Stimulated activated CD8-positive, alpha-beta memory T cell treated with anti-CD3 and anti-CD28 coated beads, Interleukin-4, amount 100 ng/mL, for 1 hour (primary cell): Measurements from ENCODE around the gene PAK1IP1.
"Not testable (repeated sequence)": the region's sequence is repeated elsewhere in the genome, so short reads cannot be mapped to it uniquely, and the experiment has no call there.

Experiments used
- DNase-seq, 2 donors: peaks; one replicate each; pipeline ENCODE4 v3.0.0-alpha.2; 2020; ENCODE audit warnings: low read depth in 2 of 2, low spot score in 1 of 2

PAK1IP1 gene

DNA sequence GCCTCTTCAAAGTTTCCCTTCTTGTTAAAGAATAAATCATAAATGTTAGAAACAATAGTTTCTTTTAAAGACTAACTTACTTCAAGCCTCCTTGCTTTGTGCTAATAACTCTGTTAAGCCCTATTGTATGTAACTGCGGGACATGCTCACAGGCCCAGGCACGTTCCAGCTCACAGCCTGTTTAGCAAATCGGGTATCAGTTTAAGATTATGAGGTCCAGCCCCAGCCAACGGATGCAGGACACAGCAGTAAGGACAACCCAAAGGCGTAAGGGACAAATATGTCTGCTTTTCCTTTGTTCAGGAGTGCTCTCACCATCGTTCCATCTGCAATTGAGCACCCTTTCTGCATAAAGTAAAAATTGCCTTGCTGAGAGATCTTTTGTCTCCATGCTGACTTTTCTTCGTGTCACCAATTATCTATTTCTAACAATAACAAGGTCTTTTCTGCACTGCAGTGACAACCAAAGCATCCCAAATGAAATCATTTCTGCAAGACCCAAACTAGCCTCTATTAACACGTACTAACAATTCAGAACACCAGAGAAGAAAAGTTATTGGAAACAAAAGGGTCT is 1.7 kb upstream of the PAK1IP1 start:
- no peak for DNase-seq

DNA sequence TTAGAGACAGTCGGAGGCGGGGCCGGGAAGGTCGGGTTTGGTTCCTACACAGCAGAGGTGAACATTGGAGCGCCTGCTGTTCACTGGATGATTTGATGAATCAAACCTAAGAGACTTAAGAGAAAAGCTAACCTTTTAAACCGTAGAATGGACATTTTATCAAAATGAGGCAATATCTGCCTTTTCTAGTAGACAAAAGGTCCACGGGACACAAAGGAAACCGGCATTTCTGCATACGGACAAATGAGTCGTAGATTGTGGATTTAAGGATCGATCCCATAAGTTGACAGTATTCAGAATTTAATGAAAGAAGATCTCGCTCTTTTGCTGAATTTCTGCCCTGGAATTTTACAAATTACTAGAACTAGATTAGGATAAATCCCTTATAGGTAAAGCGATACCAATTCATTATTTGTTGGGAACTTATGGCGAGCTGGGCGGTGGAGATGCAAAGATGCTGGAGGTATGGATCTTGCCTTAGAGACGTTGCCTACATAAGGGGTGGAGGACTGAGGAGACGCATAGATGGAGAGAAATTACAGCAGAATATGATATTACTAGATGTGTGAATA is 400 bp downstream of the PAK1IP1 start:
- DNase-seq = no peak

DNA sequence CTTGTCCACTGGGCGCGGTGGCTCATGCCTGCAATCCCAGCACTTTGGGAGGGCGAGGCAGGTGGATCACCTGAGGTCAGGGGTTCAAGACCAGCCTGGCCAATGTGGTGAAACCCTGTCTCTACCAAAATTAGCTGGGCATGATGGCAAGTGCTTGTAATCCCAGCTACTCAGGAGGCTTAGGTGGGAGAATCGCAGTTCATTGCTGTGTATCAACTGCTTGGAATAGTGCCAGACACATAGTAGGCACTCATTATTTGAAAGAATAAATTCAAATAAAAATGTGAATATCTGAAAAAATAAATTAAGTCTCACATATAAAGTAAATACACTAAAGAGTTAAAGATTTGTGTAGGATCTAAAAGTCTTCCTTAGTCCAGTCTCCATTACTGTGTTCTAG is 1.9 kb downstream of the PAK1IP1 start:
- DNase-seq = no peak

DNA sequence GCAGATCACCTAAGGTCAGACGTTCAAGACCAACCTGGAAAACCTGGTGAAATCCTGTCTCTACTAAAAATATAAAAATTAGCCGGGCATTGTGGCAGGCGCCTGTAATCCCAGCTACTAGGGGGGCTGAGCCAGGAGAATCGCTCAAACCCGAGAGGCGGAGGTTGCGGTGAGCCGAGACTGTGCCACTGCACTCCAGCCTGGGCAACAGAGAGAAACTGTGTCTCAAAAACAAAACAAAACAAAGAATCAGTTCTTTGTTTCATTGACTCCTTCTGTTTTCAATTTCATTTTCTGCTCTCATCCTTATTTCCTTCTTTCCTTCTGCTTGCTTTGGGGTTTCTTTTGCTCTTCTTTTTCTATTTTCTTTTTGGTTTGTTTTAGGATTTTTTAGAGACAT is 19.2 kb downstream of the PAK1IP1 start:
- no peak for DNase-seq

DNA sequence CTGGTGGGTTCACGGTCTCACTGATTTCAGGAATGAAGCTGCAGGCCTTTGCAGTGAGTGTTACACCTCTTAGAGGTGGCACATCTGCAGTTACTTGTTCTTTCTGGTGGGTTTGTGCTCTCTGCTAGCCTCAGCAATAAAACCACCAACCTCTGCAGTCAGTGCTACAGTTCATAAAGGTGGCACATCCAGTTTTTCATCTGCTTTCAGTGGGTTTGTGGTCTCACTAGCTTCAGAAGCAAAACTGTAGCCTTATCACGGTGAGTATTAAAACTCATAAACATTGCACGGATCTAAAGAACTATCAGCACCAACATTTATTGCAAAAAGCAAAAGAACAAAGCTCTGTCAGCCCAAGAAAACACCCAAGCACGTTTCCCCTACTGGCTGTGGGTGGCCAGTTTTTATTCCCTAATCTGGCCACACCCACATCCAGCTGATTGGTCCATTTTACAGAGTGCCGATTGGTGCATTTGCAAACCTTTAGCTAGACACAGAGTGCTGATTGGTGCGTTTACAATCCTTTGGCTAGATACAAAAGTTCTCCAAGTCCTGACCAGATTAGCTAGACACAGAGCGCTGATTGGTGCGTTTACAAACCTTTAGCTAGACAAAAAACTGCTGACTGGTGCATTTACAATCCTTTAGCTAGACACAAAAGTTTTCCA is 24.7 kb downstream of the PAK1IP1 start:
- DNase-seq = no peak

DNA sequence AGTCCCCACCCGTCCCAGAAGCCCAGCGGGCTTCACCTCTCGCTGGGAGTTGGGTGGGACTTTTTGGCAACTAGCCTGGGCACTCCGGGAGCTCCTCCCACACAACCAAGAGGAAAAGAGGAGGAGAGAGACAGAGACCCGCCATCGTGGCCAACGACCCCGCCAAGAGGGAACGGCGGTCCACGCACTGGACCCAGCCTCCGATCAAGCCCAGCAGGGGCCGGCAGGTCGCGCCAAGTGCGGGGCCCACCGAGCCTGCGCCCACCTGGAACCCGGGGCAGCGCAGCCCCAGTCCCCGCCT is 25.1 kb downstream of the PAK1IP1 start:
- DNase-seq = no peak

DNA sequence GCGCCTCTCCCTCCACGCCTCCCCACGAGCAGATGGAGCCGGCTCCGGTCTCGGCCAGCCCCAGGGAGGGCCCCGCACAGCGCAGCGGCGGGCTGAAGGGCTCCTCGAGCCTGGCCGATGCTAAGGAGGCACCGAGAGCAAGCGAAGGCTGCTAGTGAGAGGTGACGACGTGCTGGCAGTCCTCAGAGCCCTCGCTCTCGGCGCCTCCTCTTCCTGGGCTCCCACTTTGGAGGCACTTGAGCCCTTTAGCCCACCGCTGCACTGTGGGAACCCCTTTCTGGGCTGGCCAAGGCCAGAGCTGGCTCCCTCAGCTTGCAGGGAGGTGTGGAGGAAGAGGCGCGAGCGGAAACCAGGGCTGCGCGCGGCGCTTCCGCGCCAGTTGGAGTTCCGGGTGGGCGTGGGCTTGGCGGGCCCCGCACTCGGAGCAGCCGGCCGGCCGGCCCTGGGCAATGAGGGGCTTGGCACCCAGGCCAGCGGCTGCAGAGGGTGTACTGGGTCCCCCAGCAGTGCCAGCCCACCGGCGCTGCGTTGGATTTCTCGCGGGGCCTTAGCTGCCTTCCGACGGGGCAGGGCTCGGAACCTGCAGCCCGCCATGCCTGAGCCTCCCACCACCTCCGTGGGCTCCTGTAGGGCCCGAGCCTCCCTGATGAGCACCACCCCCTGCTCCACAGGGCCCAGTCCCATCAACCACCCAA is 25.6 kb downstream of the PAK1IP1 start:
- no peak for DNase-seq

DNA sequence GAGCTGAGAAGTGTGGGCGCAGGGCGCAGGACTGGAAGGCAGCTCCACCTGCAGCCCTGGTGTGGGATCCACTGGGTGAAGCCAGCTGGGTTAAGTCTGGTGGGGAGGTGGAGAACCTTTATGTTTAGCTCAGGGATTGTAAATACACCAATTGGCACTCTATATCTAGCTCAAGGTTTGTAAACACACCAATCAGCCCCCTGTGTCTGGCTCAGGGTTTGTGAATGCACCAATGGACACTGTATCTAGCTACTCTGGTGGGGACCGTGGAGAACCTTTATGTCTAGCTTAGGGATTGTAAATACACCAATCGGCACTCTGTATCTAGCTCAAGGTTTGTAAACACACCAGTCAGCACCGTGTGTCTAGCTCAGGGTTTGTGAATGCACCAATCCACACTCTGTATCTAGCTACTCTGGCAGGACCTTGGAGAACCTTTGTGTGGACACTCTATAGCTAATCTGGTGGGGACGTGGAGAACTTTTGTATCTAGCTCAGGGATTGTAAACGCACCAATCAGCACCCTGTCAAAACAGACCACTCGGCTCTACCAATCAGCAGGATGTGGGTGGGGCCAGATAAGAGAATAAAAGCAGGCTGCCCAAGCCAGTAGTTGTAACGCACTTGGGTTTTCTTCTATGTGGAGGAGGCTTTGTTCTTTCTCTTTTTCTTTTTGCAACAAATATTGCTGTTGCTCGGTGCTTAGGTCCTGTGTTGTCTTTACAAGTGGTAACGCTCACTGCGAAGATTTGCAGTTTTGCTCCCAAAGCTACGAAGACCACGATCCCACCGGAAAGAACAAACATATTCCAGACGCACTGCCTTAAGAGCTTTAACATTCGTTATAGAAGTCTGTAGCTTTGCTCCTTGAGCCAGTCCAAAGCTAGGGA is 26.4 kb downstream of the PAK1IP1 start:
- DNase-seq = not testable (repeated sequence)

DNA sequence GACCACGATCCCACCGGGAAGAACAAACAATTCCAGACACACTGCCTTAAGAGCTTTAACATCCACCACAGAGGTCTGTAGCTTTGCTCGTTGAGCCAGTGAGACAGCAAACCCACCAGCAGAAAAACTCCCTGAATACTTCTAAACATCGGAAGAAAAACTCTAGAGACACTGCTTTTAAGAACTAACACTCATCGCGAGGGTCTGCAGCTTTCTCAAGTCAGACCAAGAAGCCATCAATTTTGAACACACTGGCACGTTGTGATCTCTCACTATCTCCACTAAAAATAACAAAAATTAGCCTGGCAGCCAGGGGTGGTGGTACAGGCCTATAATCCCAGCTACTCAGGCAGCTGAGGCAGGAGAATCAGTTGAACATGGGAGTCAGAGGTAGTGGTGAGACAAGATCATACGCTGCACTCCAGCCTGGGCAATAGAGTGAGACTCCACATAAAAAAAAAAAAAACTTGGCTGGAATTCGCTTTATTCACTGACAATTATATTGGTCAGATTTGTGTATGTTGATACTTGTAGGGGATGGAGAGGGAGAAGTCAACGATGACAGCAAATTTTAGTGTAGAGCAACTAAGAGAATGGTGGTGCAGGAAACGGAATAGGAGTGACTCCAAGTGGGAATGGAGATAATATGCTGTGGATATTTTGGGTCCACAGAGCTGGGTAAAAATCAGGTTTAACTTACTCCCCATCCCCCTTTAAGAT is 27.2 kb downstream of the PAK1IP1 start:
- DNase-seq = no peak

DNA sequence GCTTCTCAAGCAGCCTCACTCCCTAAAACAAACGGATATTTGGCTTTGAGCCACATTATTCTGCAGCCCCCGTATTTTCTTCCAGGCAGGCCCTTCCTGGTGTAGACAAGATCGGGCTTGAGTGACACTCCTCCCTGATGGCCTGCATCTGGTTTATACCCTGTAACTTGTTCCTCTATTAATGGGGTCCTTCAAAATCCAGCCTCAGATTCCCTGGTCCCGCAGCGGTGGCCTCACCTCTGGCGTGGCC is 27.7 kb downstream of the PAK1IP1 start:
- DNase-seq = no peak

DNA sequence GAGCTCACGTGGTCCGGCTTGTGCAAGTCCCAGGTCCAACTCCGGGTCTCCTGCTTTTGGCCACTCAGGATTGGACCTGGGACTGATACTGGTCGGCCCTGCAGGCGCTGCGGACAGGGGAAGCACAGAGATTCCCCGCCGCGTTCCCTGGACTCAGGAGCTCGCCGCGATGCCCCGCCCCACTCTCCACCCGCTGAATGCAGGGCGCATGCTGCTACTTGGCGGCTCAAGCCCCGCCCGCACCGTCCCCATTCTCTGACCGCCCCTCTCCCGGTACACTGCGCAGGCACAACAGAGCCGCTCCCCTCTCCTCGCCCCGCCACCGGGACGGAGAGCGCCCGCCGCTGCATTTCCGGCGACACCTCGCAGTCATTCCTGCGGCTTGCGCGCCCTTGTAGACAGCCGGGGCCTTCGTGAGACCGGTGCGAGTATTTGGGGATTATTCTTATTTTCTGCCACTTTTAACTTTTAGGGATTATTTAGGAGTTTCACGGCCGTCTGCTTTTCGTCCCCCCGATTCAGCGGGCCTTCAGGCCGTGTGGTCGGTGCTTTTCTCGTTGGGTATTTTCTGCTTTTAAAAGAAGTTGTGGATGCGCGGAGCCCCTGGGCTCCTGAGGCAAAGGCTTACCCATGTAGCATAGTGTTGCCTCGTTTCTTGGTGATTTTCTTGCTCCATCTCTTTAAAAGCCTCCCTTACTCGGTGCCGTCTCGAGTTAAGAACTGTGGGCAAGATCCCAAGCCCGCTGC is 28.2 kb downstream of the PAK1IP1 start, which contains the start of gene TMEM14C:
Gene TMEM14C, plus strand, starts transcription at position 251 of the 747 bp plus-strand sequence. CDS start 1,544 bp downstream, outside the sequence.
- DNase-seq = peak; percentile 54 to 61

DNA sequence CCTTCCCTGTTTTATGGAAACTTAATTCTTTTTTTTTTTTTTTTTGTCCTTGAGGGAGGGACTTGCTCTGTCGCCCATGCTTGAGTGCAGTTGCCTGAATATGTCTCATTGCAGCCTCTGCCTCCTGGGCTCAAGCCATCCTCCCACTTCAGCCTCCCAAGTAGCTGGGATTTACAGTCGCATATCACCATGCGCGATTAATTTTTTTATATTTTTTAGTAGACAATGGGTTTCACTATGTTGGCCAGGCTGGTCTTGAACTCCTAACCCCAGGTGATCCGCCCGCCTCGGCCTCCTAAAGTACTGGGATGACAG is 28.8 kb downstream of the PAK1IP1 start:
- no peak for DNase-seq

DNA sequence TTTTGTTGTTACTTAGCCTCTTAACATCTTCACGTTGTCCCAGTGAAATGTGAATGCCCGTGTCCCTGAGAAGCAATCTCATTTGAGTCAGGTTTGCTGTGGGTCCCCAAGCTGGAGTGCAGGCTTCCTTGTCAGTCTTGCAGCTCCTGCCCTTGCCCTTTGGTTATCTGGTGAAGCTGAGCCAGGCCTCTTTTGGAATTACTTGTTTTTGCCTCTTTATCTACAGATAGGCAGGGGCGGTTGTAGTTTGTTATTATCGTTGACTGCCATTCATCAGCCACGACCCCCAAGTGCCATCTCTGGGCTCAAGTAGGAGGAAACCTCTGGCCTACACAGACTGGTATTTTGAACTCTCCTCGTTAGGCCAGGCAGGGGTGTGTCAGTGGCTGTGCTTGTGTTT is 30.3 kb downstream of the PAK1IP1 start:
- DNase-seq = no peak

DNA sequence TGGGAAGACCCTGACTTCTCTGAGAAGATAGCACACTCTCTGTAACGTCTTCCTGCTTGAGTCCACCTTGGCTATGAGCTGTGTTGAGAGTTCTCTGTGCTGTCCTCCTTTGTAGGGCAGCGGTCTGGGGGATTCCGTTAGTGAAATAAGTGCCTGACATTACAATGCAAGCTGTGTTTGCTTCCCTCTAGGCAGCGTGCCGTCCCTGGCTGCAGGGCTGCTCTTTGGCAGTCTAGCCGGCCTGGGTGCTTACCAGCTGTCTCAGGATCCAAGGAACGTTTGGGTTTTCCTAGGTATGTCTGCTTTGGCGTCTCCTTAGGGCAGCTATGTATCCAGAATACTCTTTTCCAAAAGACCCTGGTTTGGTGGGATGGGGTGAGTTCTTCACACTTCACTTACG is 30.9 kb downstream of the PAK1IP1 start:
- no peak for DNase-seq

DNA sequence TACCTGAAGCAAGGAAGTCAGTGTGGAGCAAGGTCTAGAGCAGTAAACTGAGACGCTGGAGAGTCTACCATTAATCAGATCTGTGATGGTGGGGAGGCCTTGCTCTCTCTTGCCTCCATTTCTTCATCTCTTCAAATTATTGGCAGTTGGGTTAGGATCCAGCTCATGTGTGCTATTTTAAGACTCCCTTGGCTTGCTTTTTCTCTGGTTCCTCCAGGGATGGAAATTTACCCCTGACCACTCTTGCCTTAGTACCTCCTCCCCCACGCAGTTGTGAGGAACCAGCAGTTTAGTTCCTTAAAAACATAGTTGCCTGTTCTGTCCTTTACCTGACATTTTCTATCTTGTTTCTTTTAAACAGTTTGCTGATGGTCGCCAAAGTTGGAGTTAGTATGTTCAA is 35.5 kb downstream of the PAK1IP1 start:
- no peak for DNase-seq

DNA sequence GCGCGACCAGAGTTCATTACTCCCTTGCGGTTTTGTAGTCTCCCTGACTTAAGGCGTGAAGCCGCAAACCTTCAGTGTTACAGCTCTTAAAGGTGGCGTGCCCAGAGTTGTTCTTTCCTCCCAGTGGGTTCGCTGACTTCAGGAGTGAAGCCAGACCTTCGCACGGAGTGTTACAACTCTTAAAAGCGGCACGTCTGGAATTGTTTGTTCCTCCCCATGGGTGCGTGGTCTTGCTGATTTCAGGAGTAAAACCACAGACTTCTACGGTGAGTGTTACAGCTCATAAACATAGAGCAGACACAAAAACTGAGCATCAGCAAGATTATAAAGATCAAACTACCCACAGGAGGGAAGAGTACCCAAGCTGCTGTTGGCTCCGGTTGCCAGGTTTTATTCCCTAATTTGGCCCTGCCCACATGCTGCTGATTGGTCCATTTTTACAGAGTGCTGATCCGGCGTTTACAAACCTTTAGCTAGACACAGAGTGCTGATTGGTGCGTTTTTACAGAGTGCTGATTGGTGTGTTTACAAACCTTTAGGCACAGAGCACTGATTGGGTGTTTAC is 38.5 kb downstream of the PAK1IP1 start:
- no peak for DNase-seq

DNA sequence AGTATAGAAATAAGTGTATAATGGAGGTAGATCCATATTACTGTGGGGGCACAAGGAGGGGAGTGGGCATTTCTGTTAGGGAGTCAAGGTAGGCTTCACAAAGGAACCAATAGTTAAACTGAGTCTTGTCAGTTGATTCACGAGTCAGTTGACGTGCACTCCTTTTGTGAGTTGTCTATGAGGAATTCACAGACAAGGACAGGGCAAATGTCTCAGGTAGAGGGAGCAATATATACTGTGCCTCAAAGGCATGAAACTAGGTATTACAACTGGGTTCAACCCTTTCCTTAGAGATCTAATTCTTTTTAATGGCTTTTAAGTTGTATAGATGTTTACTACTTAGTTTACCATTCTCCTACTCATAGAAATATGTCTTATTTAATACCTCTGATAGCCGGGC is 39.1 kb downstream of the PAK1IP1 start:
- DNase-seq = no peak

DNA sequence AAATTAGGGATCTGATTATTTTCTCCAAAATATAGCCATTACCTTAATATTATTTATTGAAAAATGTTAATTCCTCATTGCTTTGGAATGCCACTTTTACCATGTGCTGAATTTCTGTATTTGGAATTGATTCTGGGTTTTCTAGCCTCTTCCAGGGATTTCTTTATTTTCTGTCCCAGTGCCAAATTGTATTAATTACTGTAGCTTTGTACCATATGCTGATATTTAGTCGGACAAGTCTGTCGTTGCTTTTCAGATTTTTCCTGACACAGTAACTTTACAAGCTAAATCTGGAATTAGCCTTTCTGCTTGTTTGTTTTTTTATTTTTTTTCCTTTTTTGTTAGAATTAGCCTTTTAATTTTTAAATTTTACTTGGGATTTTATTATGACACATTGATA is 42.0 kb downstream of the PAK1IP1 start:
- no peak for DNase-seq

DNA sequence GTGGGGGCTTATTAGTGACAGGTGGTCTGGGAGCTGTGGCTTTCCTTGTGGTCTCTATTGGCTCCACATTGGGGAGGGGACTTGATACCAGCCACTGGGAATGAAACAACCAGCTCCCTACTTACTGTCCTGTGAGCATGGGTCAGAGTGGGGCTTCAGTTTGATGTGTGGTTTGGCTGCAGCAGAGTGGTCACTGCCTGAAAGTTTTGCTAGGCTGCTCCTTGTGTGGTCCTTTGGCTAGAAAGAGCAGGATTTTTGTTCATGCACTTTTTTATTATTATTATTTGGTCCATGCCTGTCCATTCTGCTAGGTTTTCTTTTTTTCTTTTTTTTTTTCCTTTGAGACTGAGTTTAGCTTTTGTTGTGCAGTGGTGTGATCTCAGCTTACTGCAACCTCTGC is 45.3 kb downstream of the PAK1IP1 start:
- no peak for DNase-seq

DNA sequence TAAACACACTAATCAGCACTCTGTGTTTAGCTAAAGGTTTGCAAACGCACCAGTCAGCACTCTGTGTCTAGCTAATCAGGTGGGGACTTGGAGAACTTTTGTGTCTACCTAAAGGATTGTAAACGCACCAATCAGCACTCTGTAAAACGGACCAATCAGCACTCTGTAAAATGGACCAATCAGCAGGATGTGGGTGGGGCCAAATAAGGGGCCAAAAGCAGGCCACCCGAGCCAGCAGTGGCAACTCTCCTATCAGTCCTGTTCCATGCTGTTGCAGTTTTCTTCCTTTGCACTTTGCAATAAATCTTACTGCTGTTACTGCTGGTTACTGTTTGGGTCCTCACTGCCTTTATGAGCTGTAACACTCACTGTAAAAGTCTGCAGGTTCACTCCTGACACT is 46.9 kb downstream of the PAK1IP1 start:
- DNase-seq = not testable (repeated sequence)
